KG1 (cell line): Measurements from ENCODE around the gene TAGLN2.

Experiments
- DNase-seq: peaks from one replicate; lab custom pipeline; 2025; lab: John Stamatoyannopoulos, UW

Gene TAGLN2

DNA sequence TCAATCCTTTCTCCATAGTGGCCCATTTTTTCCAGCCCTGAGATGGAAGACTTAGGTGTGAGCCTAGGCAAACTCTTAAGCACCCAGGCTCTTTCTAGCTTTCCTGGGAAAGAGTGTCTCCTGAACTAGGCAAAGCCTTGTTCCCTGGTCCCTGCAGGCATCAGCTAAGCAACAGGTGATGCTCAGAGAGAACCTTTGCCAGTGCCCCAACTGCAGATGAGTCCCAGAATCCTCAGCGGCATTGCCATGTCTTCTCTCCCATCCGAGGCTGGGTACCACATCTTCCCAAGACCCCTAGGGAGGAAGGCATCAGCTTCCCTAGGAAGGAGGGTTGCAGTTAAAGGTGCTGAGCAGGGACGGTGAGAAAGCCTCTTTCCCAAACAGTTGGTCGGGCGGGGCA lies 54.6 kb downstream of the TAGLN2 start:
- DNase-seq = no peak

DNA sequence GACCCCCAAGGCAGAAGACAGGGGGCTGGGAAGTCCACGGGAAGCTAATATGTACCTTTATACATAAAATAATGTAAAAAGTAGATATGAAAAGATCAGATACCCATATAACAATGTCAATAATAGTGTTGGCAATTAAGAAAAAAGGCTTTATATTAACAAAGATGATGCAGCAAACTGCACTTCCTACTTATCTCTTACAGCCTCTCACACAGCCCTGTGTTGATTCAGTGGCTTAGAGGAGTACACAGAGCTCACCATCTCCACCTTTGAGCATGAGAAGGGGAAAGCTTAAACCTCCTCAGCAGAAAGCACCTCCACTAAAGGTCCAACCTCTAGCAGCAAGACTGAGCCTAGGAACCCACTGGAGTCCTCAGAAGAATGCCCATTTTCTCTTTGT lies 55.7 kb downstream of the TAGLN2 start:
- DNase-seq = no peak

DNA sequence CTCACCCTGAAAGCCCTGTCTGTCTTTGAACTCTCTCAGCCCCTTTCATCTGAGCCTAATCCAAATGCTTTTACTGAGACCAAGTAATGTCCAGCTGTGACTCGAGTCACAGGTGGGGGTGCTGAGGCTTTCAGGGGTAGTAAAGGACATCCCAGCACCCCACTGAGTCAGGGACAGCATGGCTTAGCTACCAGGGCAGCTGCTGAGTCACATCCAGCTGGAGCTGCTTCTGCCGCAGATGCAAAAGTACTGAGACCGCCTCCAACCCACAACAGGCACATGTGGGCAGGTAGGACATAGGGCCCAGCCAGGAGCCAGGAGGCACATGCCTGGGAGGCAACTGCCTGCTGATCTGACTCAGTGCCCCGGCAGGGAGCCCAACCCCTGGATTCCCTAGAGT lies 56.1 kb downstream of the TAGLN2 start:
- no peak for DNase-seq

DNA sequence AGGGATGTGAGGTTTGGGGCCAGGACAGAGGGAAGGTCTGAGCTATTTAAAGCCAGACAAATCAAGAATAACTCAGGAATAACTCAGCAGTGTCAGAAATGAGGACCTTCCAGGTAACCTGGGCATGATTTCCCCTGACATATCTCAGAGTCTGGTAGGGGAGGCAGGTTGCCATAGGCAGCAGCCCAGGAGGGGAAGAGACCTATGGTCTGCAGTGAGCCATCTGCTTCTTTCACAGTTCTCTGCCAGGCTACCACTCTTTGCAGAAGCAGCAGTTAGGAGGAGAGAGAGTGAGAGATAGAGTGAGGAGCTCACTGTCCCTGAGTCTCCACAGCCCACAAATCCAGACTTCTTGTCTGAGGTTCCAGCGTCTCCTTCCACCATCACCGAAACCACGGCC lies 56.5 kb downstream of the TAGLN2 start:
- DNase-seq = no peak
